Measurements from ENCODE around the gene FRAT1.

Gene FRAT1

DNA sequence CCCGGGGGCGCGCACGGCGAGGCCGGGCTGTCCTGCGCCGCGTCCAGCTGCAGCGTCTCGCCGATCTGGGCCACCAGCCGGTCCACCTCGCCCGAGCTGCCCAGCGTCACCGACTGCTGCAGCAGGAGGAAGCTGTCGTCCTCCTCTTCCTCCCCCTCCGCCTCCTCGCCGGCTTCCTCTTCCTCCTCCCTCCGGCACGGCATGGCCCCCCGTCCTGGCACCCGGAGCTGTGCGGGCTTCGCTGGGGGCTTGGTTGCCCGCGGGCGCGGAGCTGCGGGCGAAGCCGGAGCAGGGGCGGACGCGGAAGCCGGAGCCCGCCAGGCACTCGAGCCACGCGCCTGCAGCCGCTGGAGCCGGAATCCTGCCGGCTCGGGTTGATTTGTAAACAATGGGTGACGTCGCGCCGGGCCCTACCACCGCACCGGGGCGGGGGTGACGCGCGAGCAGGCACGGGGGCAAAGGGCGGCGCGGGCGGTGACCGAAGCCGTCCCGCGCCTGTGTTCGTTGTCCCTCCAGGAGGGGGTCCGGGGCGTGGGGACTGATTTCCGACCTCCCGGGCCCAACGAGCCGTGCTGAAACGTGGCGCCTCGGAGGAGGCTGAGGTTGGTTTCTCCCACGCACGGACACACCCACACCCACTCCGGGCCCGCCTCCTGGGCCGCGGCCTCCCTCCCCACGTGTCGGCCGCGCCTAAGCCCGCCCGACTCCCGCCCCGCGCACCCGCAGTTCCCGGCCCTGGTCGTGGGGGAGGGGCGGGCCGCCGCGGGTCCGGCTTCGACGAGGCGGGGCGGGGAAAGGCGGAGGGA is 15.5 kb downstream of the FRAT1 start, which contains the start of gene FRAT2 (continued):
- TF ChIP-seq KLF17 (tag by site-specific recombination; IDR thresholded peaks at IDR 0.05) = peak; percentile 99
- TF ChIP-seq CTCF (tag by site-specific recombination; IDR thresholded peaks at IDR 0.05) = no peak
- no peak for TF ChIP-seq ZNF112 (tag by site-specific recombination; IDR thresholded peaks at IDR 0.05)
- TF ChIP-seq ZEB2 (tag by site-specific recombination; IDR thresholded peaks at IDR 0.05) = peak; percentile 95
- TF ChIP-seq ZNF138 (tag by site-specific recombination; IDR thresholded peaks at IDR 0.05; ENCODE audit: borderline replicate concordance) = no peak
- TF ChIP-seq HOXA7 (CRISPR knock-in tag; IDR thresholded peaks at IDR 0.05; ENCODE audit: borderline replicate concordance) = no peak
- TF ChIP-seq ZNF596 (tag by site-specific recombination; IDR thresholded peaks at IDR 0.05) = no peak
- no peak for TF ChIP-seq AEBP2 (tag by site-specific recombination; IDR thresholded peaks at IDR 0.05; ENCODE audit: borderline replicate concordance)
- peak; percentile 79; the same call in 1 of the 2 replicates for TF ChIP-seq ZBTB7A (tag by site-specific recombination; IDR thresholded peaks at IDR 0.05; ENCODE audit: low read depth)
- peak; percentile 96 for TF ChIP-seq ZNF501 (tag by site-specific recombination; IDR thresholded peaks at IDR 0.05)
- no peak; the same call in 1 of the 2 replicates for TF ChIP-seq ZNF24 (tag by site-specific recombination; IDR thresholded peaks at IDR 0.05)
- no peak for TF ChIP-seq ZNF707 (tag by site-specific recombination; IDR thresholded peaks at IDR 0.05)
- TF ChIP-seq YY1 (tag by site-specific recombination; IDR thresholded peaks at IDR 0.05) = peak; percentile 56; the same call in 1 of the 2 replicates
- peak; percentile 5; the same call in 1 of the 2 replicates for TF ChIP-seq ZNF677 (tag by site-specific recombination; IDR thresholded peaks at IDR 0.05)
- TF ChIP-seq ZNF585B (tag by site-specific recombination; IDR thresholded peaks at IDR 0.05) = no peak
- no peak for TF ChIP-seq ZFP41 (tag by site-specific recombination; IDR thresholded peaks at IDR 0.05; ENCODE audit: borderline replicate concordance)
- peak; percentile 95 for TF ChIP-seq ZNF513 (tag by site-specific recombination; IDR thresholded peaks at IDR 0.05)
- no peak for TF ChIP-seq ZNF184 (tag by site-specific recombination; IDR thresholded peaks at IDR 0.05)
- TF ChIP-seq ZNF416 (tag by site-specific recombination; IDR thresholded peaks at IDR 0.05) = no peak
- no peak for TF ChIP-seq ZNF121 (tag by site-specific recombination; IDR thresholded peaks at IDR 0.05)
- peak; percentile 100 for TF ChIP-seq KLF8 (tag by site-specific recombination; IDR thresholded peaks at IDR 0.05)
- 0 out of 2 replicates have a peak, but pooled peaks have one; percentile 20 for TF ChIP-seq PRDM1 (tag by site-specific recombination; IDR thresholded peaks at IDR 0.05)
- peak; percentile 96 for TF ChIP-seq EGR2 (tag by site-specific recombination; IDR thresholded peaks at IDR 0.05; ENCODE audit: low read depth)
- no peak for TF ChIP-seq ZNF560 (tag by site-specific recombination; IDR thresholded peaks at IDR 0.05; ENCODE audit: borderline replicate concordance)
- TF ChIP-seq ZNF792 (tag by site-specific recombination; IDR thresholded peaks at IDR 0.05) = no peak
- TF ChIP-seq ZSCAN16 (tag by site-specific recombination; IDR thresholded peaks at IDR 0.05) = no peak
- TF ChIP-seq ZSCAN5A (tag by site-specific recombination; IDR thresholded peaks at IDR 0.05) = peak; percentile 19; the same call in 1 of the 2 replicates
- no peak for TF ChIP-seq ZNF221 (tag by site-specific recombination; IDR thresholded peaks at IDR 0.05; ENCODE audit: borderline replicate concordance)
- TF ChIP-seq ZNF280D (tag by site-specific recombination; IDR thresholded peaks at IDR 0.05) = no peak
